Measurements from ENCODE around the gene PTH2R. TPM values are rescaled to one million over a fixed set of nuclear protein-coding genes. Genes with fewer than 3 reads are reported as not detected.
"Not testable (repeated sequence)": the region's sequence is repeated elsewhere in the genome, so short reads cannot be mapped to it uniquely, and the experiment has no call there.

Gene PTH2R
- total and polyA plus RNA-seq, 7 donors, result 0.01 to 0.08 TPM; not detected in 5

GRCh38 chr2:208389940-208390339 lies 16.7 kb upstream of the PTH2R start:
- H3K4me3 ChIP-seq, result no peak overlapping the region
- no peaks in the 10 kb centered on the region for H3K4me1 ChIP-seq
- no peak overlapping the region for H3K27ac ChIP-seq
- intact Hi-C loops (cut with DNase I), result no loop called here
- no peak for DNase-seq
- no peak for TF ChIP-seq CTCF (IDR thresholded peaks at IDR 0.05)
- peaks cover 7% of the 10 kb centered on the region for H3K9me3 ChIP-seq
- peaks cover 0 to 2% (median 0%) of the 10 kb centered on the region in 3 donors for H3K27me3 ChIP-seq (ENCODE audit: insufficient read depth in 3 of 3, low read length in 2 of 3)
- H3K36me3 ChIP-seq (ENCODE audit: insufficient read depth in 1 of 2, low read depth in 1 of 2), result no peaks in the 10 kb centered on the region
- ATAC-seq, result no peak
- WGBS, 3 donors, result 75 to 83% (median 78%) methylated on average over 3 of the region's 3 CpGs

GRCh38 chr2:208392300-208392699 lies 14.3 kb upstream of the PTH2R start:
- ATAC-seq (no peak), DNase-seq (no peak)
- H3K4me1 ChIP-seq, result no peaks in the 10 kb centered on the region
- no peak for TF ChIP-seq CTCF (IDR thresholded peaks at IDR 0.05)
- H3K4me3 ChIP-seq, result no peak overlapping the region
- intact Hi-C loops (cut with DNase I), result no loop called here
- H3K27ac ChIP-seq, result no peak overlapping the region
- peaks cover 8% of the 10 kb centered on the region for H3K9me3 ChIP-seq
- H3K36me3 ChIP-seq (ENCODE audit: insufficient read depth in 1 of 2, low read depth in 1 of 2), result no peaks in the 10 kb centered on the region
- WGBS, 3 donors, result 80 to 83% (median 81%) methylated on average over 3 of the region's 3 CpGs
- H3K27me3 ChIP-seq (ENCODE audit: insufficient read depth in 3 of 3, low read length in 2 of 3), result peaks cover 0 to 2% (median 0%) of the 10 kb centered on the region in 3 donors

GRCh38 chr2:208396796-208397195 lies 9.8 kb upstream of the PTH2R start:
- DNase-seq; H3K4me1 ChIP-seq; H3K4me3 ChIP-seq; ATAC-seq; H3K9me3 ChIP-seq; H3K36me3 ChIP-seq (ENCODE audit: insufficient read depth in 1 of 2, low read depth in 1 of 2); H3K27ac ChIP-seq; intact Hi-C loops (cut with DNase I); H3K27me3 ChIP-seq (ENCODE audit: insufficient read depth in 3 of 3, low read length in 2 of 3): not testable (repeated sequence)
- WGBS, 3 donors, result 94 to 97% (median 96%) methylated on average over 4 of the region's 4 CpGs

DNA sequence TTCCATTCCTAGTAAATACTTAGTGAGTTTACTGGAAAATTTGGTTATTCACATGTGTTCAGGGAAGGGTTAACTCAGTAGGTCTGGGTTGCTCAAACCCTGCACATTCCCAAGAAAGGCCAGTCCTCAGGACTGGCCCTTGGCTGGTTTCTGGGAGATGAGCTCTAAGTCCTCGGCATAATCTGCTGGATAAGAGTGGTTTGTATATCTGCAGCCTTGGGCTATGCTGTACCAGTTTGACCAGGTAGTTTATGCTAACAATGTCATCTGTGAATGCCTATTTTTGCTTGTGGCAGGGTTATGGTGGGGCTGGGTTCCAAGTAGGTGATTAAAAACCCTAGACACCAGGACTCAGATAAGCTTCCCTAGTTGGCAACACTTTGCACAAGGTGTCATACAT lies 7.4 kb upstream of the PTH2R start:
- Histone ChIP-seq H3K36me3 (ENCODE audit: insufficient read depth in 1 of 2, low read depth in 1 of 2) (no peaks in the 10 kb centered on the region), H3K27ac (no peak overlapping the region), H3K4me1 (no peaks in the 10 kb centered on the region), H3K9me3 (peaks cover 8% of the 10 kb centered on the region), H3K27me3 (ENCODE audit: insufficient read depth in 3 of 3, low read length in 2 of 3) (peaks cover 0 to 13% (median 3%) of the 10 kb centered on the region in 3 donors), H3K4me3 (no peak overlapping the region)
- DNase-seq (no peak), ATAC-seq (no peak)
- 61 to 75% (median 69%) methylated on average over 1 of the region's 1 CpG for WGBS, 3 donors
- intact Hi-C loops (cut with DNase I), result no loop called here
- no peak for TF ChIP-seq CTCF (IDR thresholded peaks at IDR 0.05)

DNA sequence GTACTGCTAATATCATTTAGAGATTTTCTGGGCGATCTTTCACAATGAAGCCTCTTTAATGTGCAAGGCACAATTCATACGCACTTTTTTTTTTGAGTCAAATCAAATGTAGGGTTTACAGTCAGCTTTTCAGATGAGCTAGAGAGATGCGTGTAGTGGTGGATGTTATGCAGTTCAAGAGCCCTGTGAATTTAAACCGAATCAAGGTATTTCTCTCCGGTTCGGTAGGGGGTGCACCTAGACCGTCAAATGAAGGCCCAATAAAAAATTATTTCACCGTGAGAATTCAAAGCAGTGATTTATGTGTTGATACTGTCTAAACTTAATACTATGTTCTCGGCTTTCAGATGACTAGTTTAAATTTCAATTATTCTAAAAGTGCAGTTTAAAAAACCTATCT lies 1.1 kb downstream of the PTH2R start:
- no peak for ATAC-seq
- H3K27ac ChIP-seq, result no peak overlapping the region
- H3K4me3 ChIP-seq, result no peak overlapping the region
- no peaks in the 10 kb centered on the region for H3K9me3 ChIP-seq
- TF ChIP-seq CTCF (IDR thresholded peaks at IDR 0.05), result no peak
- H3K36me3 ChIP-seq (ENCODE audit: insufficient read depth in 1 of 2, low read depth in 1 of 2), result no peaks in the 10 kb centered on the region
- DNase-seq, result no peak
- H3K27me3 ChIP-seq (ENCODE audit: insufficient read depth in 3 of 3, low read length in 2 of 3), result peaks cover 0 to 53% (median 15%) of the 10 kb centered on the region in 3 donors
- WGBS, 3 donors, result 13 to 18% (median 14%) methylated on average over 9 of the region's 9 CpGs
- H3K4me1 ChIP-seq, result peaks cover 10% of the 10 kb centered on the region
- intact Hi-C loops (cut with DNase I), result no loop called here
